SK-N-SH (cell line): ENCODE data around the gene SERPINA6. TPM values are rescaled to one million over a fixed set of nuclear protein-coding genes. Genes with fewer than 3 reads are reported as not detected.
"Not testable (repeated sequence)": the region's sequence is repeated elsewhere in the genome, so short reads cannot be mapped to it uniquely, and the experiment has no call there.

Source experiments
- CTCF ChIA-PET: fragments of 300-600, 350-600 bp; formaldehyde crosslinking; extraction: SDS; loops from one replicate; lab custom pipeline; 2021; lab: Yijun Ruan, JAX
- POLR2A ChIA-PET: fragments of 350-600 bp; sonication (Branson Sonifier 250); formaldehyde crosslinking; extraction: SDS; loops from one replicate; lab custom pipeline; 2020; ENCODE audit warnings: antibody characterized with exemption, inconsistent platforms; lab: Yijun Ruan, JAX
- DNase-seq: peaks from one replicate; pipeline ENCODE4 v3.0.0; 2012
- H2AFZ ChIP-seq: fragments of 200-600 bp; sonication (generic); 2 replicates; pipeline ENCODE4 v1.8.1; 2016; ENCODE audit warnings: antibody characterized with exemption, mild to moderate bottlenecking, low read depth
- H3F3A ChIP-seq: fragments of 200-600 bp; sonication (generic); replicated peaks from 2 replicates; pipeline ENCODE3; 2016; ENCODE audit warnings: antibody characterized with exemption, mild to moderate bottlenecking; ENCODE audit not compliant: insufficient read depth
- H3K27ac ChIP-seq, 2 experiments: fragments of 200-500 bp in 1 of 2; fragments of 200-600 bp in 1 of 2; sonication (Bioruptor generic) in 1 of 2; sonication (generic), shearing (Covaris generic) in 1 of 2; 2 replicates each; pipeline versions ENCODE4 v1.5.1 to v1.6.1; 2014 to 2016; ENCODE audit warnings: low read depth in 2 of 2, inconsistent platforms in 1 of 2, low read length in 1 of 2, mild to moderate bottlenecking in 1 of 2, mixed read lengths in 1 of 2
- H3K27me3 ChIP-seq: fragments of 200-600 bp; sonication (generic), shearing (Covaris generic); 2 replicates; pipeline ENCODE4 v1.6.1; 2016; ENCODE audit warnings: mixed run types; ENCODE audit not compliant: insufficient read depth
- H3K36me3 ChIP-seq, 2 experiments: fragments of 200-500 bp in 1 of 2; fragments of 200-600 bp in 1 of 2; sonication (Bioruptor generic) in 1 of 2; sonication (generic) in 1 of 2; replicated peaks in 1 of 2; 2 replicates each; pipeline versions ENCODE3 to v1.5.1; 2014 to 2016; ENCODE audit warnings: low read length in 1 of 2, mild to moderate bottlenecking in 1 of 2; ENCODE audit not compliant: insufficient read depth in 2 of 2, control insufficient read depth in 1 of 2
- H3K4me1 ChIP-seq, 2 experiments: fragments of 200-500 bp in 1 of 2; fragments of 200-600 bp in 1 of 2; sonication (Bioruptor generic) in 1 of 2; sonication (generic), shearing (Covaris generic) in 1 of 2; 2 replicates each; pipeline versions ENCODE4 v1.5.1 to v1.6.1; 2014 to 2016; ENCODE audit warnings: low read depth in 1 of 2, low read length in 1 of 2, mixed run types in 1 of 2; ENCODE audit not compliant: insufficient read depth in 2 of 2, control insufficient read depth in 1 of 2
- H3K4me2 ChIP-seq: fragments of 200-600 bp; sonication (generic), shearing (Covaris generic); 2 replicates; pipeline ENCODE4 v1.6.1; 2017; ENCODE audit warnings: mixed run types
- H3K4me3 ChIP-seq, 2 experiments: fragments of 200-500 bp in 1 of 2; fragments of 200-600 bp in 1 of 2; sonication (Bioruptor generic) in 1 of 2; sonication (generic), shearing (Covaris generic) in 1 of 2; 2 replicates each; pipeline versions ENCODE4 v1.5.1 to v1.8.1; 2014 to 2016; ENCODE audit warnings: low read depth in 2 of 2, inconsistent platforms in 1 of 2, low read length in 1 of 2, mild to moderate bottlenecking in 1 of 2, mixed read lengths in 1 of 2, moderate library complexity in 1 of 2
- H3K79me2 ChIP-seq: fragments of 200-600 bp; sonication (generic); 2 replicates; pipeline ENCODE4 v1.8.1; 2017; ENCODE audit warnings: mild to moderate bottlenecking; ENCODE audit not compliant: insufficient read depth
- H3K9ac ChIP-seq: fragments of 200-600 bp; sonication (generic); 2 replicates; pipeline ENCODE4 v1.6.1; 2017; ENCODE audit warnings: mixed run types
- H3K9me2 ChIP-seq: fragments of 200-600 bp; sonication (generic); 2 replicates; pipeline ENCODE4 v1.6.1; 2017; ENCODE audit warnings: mixed run types
- H3K9me3 ChIP-seq: fragments of 200-600 bp; sonication (generic); 2 replicates; pipeline ENCODE4 v1.6.1; 2017; ENCODE audit warnings: mixed run types, mild to moderate bottlenecking, moderate library complexity
- H4K20me1 ChIP-seq: fragments of 200-600 bp; sonication (generic); 2 replicates; pipeline ENCODE4 v1.6.1; 2017; ENCODE audit warnings: mild to moderate bottlenecking, mixed run types; ENCODE audit not compliant: insufficient read depth
- CTCF ChIP-seq: fragments of 200-600 bp; sonication (generic); IDR thresholded peaks from 2 replicates; pipeline ENCODE4 v1.6.1; 2017; ENCODE audit warnings: antibody characterized with exemption, mild to moderate bottlenecking, moderate library complexity
- NFIC ChIP-seq: IDR thresholded peaks from 2 replicates; pipeline ENCODE4 v1.4.0; 2012; ENCODE audit warnings: borderline replicate concordance
- RAD21 ChIP-seq: IDR thresholded peaks from 2 replicates; pipeline ENCODE4 v1.6.1; 2012; ENCODE audit warnings: mild to moderate bottlenecking, low read length
- TCF12 ChIP-seq: IDR thresholded peaks from 2 replicates; pipeline ENCODE4 v1.4.0; 2012
- USF1 ChIP-seq: IDR thresholded peaks from 2 replicates; pipeline ENCODE4 v1.4.0; 2012; ENCODE audit warnings: low read depth, borderline replicate concordance
- ZBTB33 ChIP-seq: IDR thresholded peaks from 2 replicates; pipeline ENCODE4 v1.4.0; 2012; ENCODE audit warnings: low read depth, borderline replicate concordance
- WGBS: methylation state at CpG from one replicate; pipeline ENCODE4 v1.1.6; 2017; ENCODE audit warnings: low lambda C conversion rate; 5-methylcytosine and 5-hydroxymethylcytosine counted together
- polyA plus RNA-seq, 3 experiments: library from polyadenylated mRNA; depleted of rRNA; stranded (reverse); fragments of >200 nt; gene quantifications; 2 replicates each; pipeline ENCODE4 v1.2.3, GENCODE V29; 2012

The SERPINA6 gene
- polyA plus RNA-seq, 1 of the 3 experiments (the other 2 are of a cell fraction) = 0.46 TPM

GRCh38 chr14:94278731-94279130 is 44.4 kb downstream of the SERPINA6 start:
- Histone ChIP-seq H2AFZ (no peak overlapping the region), H3K9me3 (no peaks in the 10 kb centered on the region), H3K27me3 (no peaks in the 10 kb centered on the region), H3K9me2 (no peaks in the 10 kb centered on the region), H3K36me3 (peaks cover 0 to 8% of the 10 kb centered on the region in 2 experiments), H3K27ac (no peak overlapping the region)
- CTCF ChIA-PET = interaction anchor here (1.2 kb wide), 1 partner anchor 142 kb away, joined by 3 read pairs; no protein-coding TSS in a partner anchor
- DNase-seq = no peak
- WGBS = 36% methylated on average over 2 of the region's 2 CpGs
- 0 out of 2 replicates have a peak, but pooled peaks have one; percentile 11 for TF ChIP-seq TCF12
- TF ChIP-seq NFIC = no peak
- TF ChIP-seq, all 33 proteins: peak for 1
- H3K4me2 ChIP-seq = no peak overlapping the region
- H3K9ac ChIP-seq = no peak overlapping the region
- H4K20me1 ChIP-seq = no peaks in the 10 kb centered on the region
- H3K79me2 ChIP-seq = no peaks in the 10 kb centered on the region
- POLR2A ChIA-PET = no interaction called here
- no peak overlapping the region for H3K4me3 ChIP-seq
- H3K4me1 ChIP-seq = peaks cover 0 to 4% of the 10 kb centered on the region in 2 experiments; a peak in 1 of 4 replicates
- H3F3A ChIP-seq = peaks cover 8% of the 10 kb centered on the region

- DNase-seq, H3K9me2 ChIP-seq, H3K27ac ChIP-seq, H3K4me3 ChIP-seq, H2AFZ ChIP-seq, H4K20me1 ChIP-seq, H3K9ac ChIP-seq, H3K4me2 ChIP-seq, H3K9me3 ChIP-seq, H3K27me3 ChIP-seq, POLR2A ChIA-PET, H3K79me2 ChIP-seq, H3F3A ChIP-seq, H3K36me3 ChIP-seq, H3K4me1 ChIP-seq, CTCF ChIA-PET: not testable (repeated sequence)
- 81% methylated on average over 10 of the region's 11 CpGs for WGBS
Measured at GRCh38 chr14:94276898-94277561, 46.1 kb downstream of the SERPINA6 start.

GRCh38 chr14:94269156-94269555 is 54.0 kb downstream of the SERPINA6 start:
- TF ChIP-seq ZBTB33 (no peak), RAD21 (no peak), USF1 (no peak), CTCF (no peak)

GRCh38 chr14:94268582-94268981 is 54.6 kb downstream of the SERPINA6 start:
- 64% methylated on average over 7 of the region's 7 CpGs for WGBS
- H3K27ac ChIP-seq, H3K9me2 ChIP-seq, H3K4me3 ChIP-seq, H3K9ac ChIP-seq, H3F3A ChIP-seq, H2AFZ ChIP-seq, POLR2A ChIA-PET, H3K4me2 ChIP-seq, H4K20me1 ChIP-seq, H3K4me1 ChIP-seq, H3K9me3 ChIP-seq, H3K79me2 ChIP-seq, H3K27me3 ChIP-seq, DNase-seq: not testable (repeated sequence)
- CTCF ChIA-PET = interaction anchor here (1.4 kb wide), 1 partner anchor 15 kb away, joined by 6 read pairs; no protein-coding TSS in a partner anchor
- H3K36me3 ChIP-seq = peaks cover 3 to 22% of the 10 kb centered on the region in 2 experiments

More at GRCh38 chr14:94269156-94269555, 54.0 kb downstream of the SERPINA6 start:
- ChIA-PET POLR2A (no interaction called here), CTCF (no interaction called here)
- H3K4me3 ChIP-seq = no peak overlapping the region
- no peaks in the 10 kb centered on the region for H3K27me3 ChIP-seq
- no peaks in the 10 kb centered on the region for H3K79me2 ChIP-seq
- no peak for DNase-seq
- H4K20me1 ChIP-seq = no peaks in the 10 kb centered on the region
- no peak overlapping the region for H3K27ac ChIP-seq
- H3K4me1 ChIP-seq = no peaks in the 10 kb centered on the region
- no peak overlapping the region for H2AFZ ChIP-seq
- H3K36me3 ChIP-seq = peaks cover 3 to 16% of the 10 kb centered on the region in 2 experiments
- no peaks in the 10 kb centered on the region for H3K9me3 ChIP-seq
- no peaks in the 10 kb centered on the region for H3F3A ChIP-seq
- no peaks in the 10 kb centered on the region for H3K9me2 ChIP-seq
- H3K9ac ChIP-seq = no peak overlapping the region
- 74% methylated on average over 10 of the region's 10 CpGs for WGBS
- no peak overlapping the region for H3K4me2 ChIP-seq
